ENCODE data around the gene NCAM2. TPM values are rescaled to one million over a fixed set of nuclear protein-coding genes. Genes with fewer than 3 reads are reported as not detected.

NCAM2 gene
- total and polyA plus RNA-seq, 2 experiments from 2014 or later, result 1.7 to 6.3 TPM

DNA sequence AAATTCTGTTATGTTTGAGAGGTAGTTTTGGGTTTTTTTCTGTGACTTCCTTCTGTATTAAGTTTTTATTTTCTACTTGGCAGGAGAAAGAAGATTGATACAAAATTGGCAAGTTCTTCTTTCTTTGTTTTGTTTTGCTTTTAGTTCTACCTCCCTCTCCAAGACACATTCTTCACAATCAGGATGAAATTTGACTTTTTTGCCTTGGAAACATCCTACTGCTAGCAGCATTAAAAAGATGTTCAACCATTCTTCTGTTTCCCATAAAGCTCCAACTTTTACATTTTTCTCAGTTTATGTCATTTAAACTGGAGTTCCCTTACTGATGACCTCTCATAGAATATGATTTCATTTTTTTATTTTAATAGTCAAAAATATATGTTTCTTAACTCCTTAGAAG is 234.8 kb downstream of the NCAM2 start:
- Histone ChIP-seq H3K27ac (no peak overlapping the region), H3K4me3 (no peak overlapping the region), H4K20me1 (ENCODE audit: insufficient read depth, poor library complexity, severe bottlenecking) (no peaks in the 10 kb centered on the region), H3K79me2 (no peaks in the 10 kb centered on the region), H3K4me1 (ENCODE audit: insufficient read depth) (no peaks in the 10 kb centered on the region), H3K27me3 (no peaks in the 10 kb centered on the region), H3K9me2 (replicated peaks; ENCODE audit: insufficient read depth) (no peaks in the 10 kb centered on the region), H2AFZ (no peak overlapping the region), H3K36me3 (replicated peaks; ENCODE audit: insufficient read depth, low read depth) (no peaks in the 10 kb centered on the region), H3K9me3 (ENCODE audit: low read depth) (no peaks in the 10 kb centered on the region), H3K4me2 (no peak overlapping the region)
- no peak for DNase-seq (ENCODE audit: low spot score)
- TF ChIP-seq, protein P1, sequence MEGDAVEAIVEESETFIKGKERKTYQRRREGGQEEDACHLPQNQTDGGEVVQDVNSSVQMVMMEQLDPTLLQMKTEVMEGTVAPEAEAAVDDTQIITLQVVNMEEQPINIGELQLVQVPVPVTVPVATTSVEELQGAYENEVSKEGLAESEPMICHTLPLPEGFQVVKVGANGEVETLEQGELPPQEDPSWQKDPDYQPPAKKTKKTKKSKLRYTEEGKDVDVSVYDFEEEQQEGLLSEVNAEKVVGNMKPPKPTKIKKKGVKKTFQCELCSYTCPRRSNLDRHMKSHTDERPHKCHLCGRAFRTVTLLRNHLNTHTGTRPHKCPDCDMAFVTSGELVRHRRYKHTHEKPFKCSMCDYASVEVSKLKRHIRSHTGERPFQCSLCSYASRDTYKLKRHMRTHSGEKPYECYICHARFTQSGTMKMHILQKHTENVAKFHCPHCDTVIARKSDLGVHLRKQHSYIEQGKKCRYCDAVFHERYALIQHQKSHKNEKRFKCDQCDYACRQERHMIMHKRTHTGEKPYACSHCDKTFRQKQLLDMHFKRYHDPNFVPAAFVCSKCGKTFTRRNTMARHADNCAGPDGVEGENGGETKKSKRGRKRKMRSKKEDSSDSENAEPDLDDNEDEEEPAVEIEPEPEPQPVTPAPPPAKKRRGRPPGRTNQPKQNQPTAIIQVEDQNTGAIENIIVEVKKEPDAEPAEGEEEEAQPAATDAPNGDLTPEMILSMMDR (IDR thresholded peaks at IDR 0.05; ENCODE audit: poor library complexity), result no peak
- TF ChIP-seq EZH2 (IDR thresholded peaks at IDR 0.05; ENCODE audit: borderline replicate concordance), result no peak
- TF ChIP-seq EZH2phosphoT487 (IDR thresholded peaks at IDR 0.05; ENCODE audit: low read depth, severe bottlenecking, unreplicated experiment), result no peak

DNA sequence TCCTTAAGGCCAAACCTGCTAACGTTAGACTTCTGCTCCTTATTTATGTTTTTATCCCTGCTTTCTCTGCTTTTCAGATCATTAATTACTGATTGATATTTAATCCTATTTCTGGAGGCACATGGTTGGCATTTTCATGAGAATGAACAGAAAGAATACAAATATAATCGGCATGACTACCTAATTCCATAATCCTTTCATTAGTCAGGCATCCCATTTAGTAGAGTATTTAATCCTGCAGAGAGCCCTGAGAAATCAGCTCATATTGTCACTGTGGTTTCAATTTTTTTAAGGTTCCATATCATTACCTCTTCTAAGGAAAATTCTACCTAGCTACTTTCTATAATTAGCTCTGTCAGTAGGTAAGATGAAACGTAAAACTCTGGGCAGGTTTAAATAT is 238.8 kb downstream of the NCAM2 start:
- H3K27me3 ChIP-seq, result no peaks in the 10 kb centered on the region
- H3K9me3 ChIP-seq (ENCODE audit: low read depth), result no peaks in the 10 kb centered on the region
- 58% methylated on average over 3 of the region's 3 CpGs for WGBS (ENCODE audit: low lambda C conversion rate, missing lambda C conversion rate)
- H3K36me3 ChIP-seq (replicated peaks; ENCODE audit: insufficient read depth, low read depth), result no peaks in the 10 kb centered on the region
- H2AFZ ChIP-seq, result no peak overlapping the region
- H3K27ac ChIP-seq, result no peak overlapping the region
- no peaks in the 10 kb centered on the region for H3K4me1 ChIP-seq (ENCODE audit: insufficient read depth)
- no peaks in the 10 kb centered on the region for H3K9me2 ChIP-seq (replicated peaks; ENCODE audit: insufficient read depth)
- DNase-seq (ENCODE audit: low spot score), result no peak
- TF ChIP-seq EZH2 (IDR thresholded peaks at IDR 0.05; ENCODE audit: borderline replicate concordance) (no peak), EZH2phosphoT487 (IDR thresholded peaks at IDR 0.05; ENCODE audit: low read depth, severe bottlenecking, unreplicated experiment) (no peak)
- TF ChIP-seq, protein P1 (IDR thresholded peaks at IDR 0.05; ENCODE audit: poor library complexity), result no peak
- H3K4me2 ChIP-seq, result no peak overlapping the region
- H3K79me2 ChIP-seq, result no peaks in the 10 kb centered on the region
- H3K4me3 ChIP-seq, result no peak overlapping the region
- no peaks in the 10 kb centered on the region for H4K20me1 ChIP-seq (ENCODE audit: insufficient read depth, poor library complexity, severe bottlenecking)

DNA sequence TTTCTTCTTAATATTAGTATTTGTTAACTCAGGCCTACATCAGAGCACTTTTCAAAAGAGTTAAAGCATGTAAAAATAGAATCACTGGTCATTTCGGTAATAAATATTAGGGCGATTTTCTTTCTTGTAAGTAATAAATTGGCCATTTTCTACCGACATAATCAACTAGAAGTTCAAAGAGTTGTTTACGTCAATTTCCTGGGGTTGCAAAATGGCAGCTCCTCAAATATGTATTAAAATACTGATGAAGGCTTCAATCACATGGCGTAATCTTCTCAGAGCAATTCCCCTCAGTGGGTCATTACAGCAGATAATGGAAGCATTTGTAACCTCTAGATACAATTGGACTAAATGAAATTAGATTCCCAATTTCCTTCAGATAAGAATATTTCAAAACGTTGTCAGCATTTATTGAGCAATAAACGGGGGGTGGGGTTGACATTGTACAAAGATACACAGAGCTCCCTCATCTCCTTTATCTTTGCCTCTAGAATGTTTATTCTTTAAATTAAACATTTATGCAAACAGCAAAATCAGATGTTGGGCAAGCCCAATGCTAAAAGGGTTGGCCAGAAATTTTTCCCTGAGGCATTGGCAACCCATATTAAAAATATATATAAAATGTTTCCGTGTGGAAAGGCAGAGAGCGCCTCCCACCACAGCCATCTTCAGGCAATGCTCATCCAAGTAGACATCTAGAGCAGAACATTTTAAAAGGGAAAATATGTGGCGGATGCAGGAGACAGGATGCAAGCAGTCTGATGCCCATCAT is 240.6 kb downstream of the NCAM2 start:
- no peaks in the 10 kb centered on the region for H3K79me2 ChIP-seq
- H3K27ac ChIP-seq, result no peak overlapping the region
- H3K4me2 ChIP-seq, result no peak overlapping the region
- no peaks in the 10 kb centered on the region for H3K36me3 ChIP-seq (replicated peaks; ENCODE audit: insufficient read depth, low read depth)
- no peaks in the 10 kb centered on the region for H3K9me2 ChIP-seq (replicated peaks; ENCODE audit: insufficient read depth)
- H3K4me1 ChIP-seq (ENCODE audit: insufficient read depth), result no peaks in the 10 kb centered on the region
- WGBS (ENCODE audit: low lambda C conversion rate, missing lambda C conversion rate), result 79% methylated on average over 10 of the region's 10 CpGs
- no peaks in the 10 kb centered on the region for H4K20me1 ChIP-seq (ENCODE audit: insufficient read depth, poor library complexity, severe bottlenecking)
- no peaks in the 10 kb centered on the region for H3K27me3 ChIP-seq
- no peak for DNase-seq (ENCODE audit: low spot score)
- H3K4me3 ChIP-seq, result no peak overlapping the region
- TF ChIP-seq EZH2phosphoT487 (IDR thresholded peaks at IDR 0.05; ENCODE audit: low read depth, severe bottlenecking, unreplicated experiment) (no peak), EZH2 (IDR thresholded peaks at IDR 0.05; ENCODE audit: borderline replicate concordance) (no peak)
- TF ChIP-seq, protein P1 (IDR thresholded peaks at IDR 0.05; ENCODE audit: poor library complexity), result no peak
- H2AFZ ChIP-seq, result no peak overlapping the region
- H3K9me3 ChIP-seq (ENCODE audit: low read depth), result no peaks in the 10 kb centered on the region

Data from hepatocyte (in vitro differentiated cells).